Renal pelvis (tissue), 12 donors: ENCODE measurements around the gene UTS2B. TPM values are rescaled to one million over a fixed set of nuclear protein-coding genes. Genes with fewer than 3 reads are reported as not detected.

Source experiments
- DNase-seq: peaks from one replicate; pipeline ENCODE4 v3.0.0-alpha.2; 2013
- long read RNA-seq, 16 experiments: transcript quantifications; one replicate each; lab custom pipeline, GENCODE V29; 2026
- polyA plus RNA-seq, 3 donors: library from polyadenylated mRNA; unstranded; fragments of 120-200 nt; gene quantifications; one replicate each; pipeline ENCODE4 v1.2.1, GENCODE V29; 2013; ENCODE audit not compliant: insufficient read length in 3 of 3

Gene UTS2B
- polyA plus RNA-seq: under 1 TPM; 0.74 to 0.95 (median 0.87) TPM
- long read RNA-seq, donor 1, partial matches to known transcripts: 159 of 159 reads
- long read RNA-seq, donor 1, other reads (novel, unspliced or antisense): 0 of 159 reads
- long read RNA-seq, donor 2: 0 reads
- long read RNA-seq, donor 3: 0 reads
- long read RNA-seq, donor 4: 0 reads
- long read RNA-seq, donor 5: 0 reads
- long read RNA-seq, donor 6, partial matches to known transcripts: 122 of 158 reads
- long read RNA-seq, donor 6, other reads (novel, unspliced or antisense): 35 of 158 reads
- long read RNA-seq, donor 7: 0 reads
- long read RNA-seq, donor 8: 0 reads
- long read RNA-seq, donor 9: 0 reads
- long read RNA-seq, donor 10: 0 reads
- long read RNA-seq, donor 11, partial matches to known transcripts: 46 of 67 reads
- long read RNA-seq, donor 11, other reads (novel, unspliced or antisense): 21 of 67 reads
- long read RNA-seq, donor 12: 0 reads
- long read RNA-seq, donor 13: 0 reads
- long read RNA-seq, donor 14: 0 reads
- long read RNA-seq, donor 15: 0 reads
- long read RNA-seq, donor 16: 0 reads

- DNase-seq: peak; percentile 74
Observed at GRCh38 chr3:191329654-191330529, at the start of gene UTS2B. UTS2B (minus strand) TSS chr3:191330526; CDS start chr3:191282189, 48,337 bp downstream.

GRCh38 chr3:191380001-191380400, 49.7 kb upstream of the UTS2B start:
- no peak for DNase-seq

- DNase-seq: no peak
Observed at GRCh38 chr3:191379446-191379845, 49.1 kb upstream of the UTS2B start.

- DNase-seq: no peak
Observed at GRCh38 chr3:191378142-191378812, 48.0 kb upstream of the UTS2B start.

GRCh38 chr3:191376516-191377141, 46.3 kb upstream of the UTS2B start:
- no peak for DNase-seq

- no peak for DNase-seq
Observed at GRCh38 chr3:191373327-191373726, 43.0 kb upstream of the UTS2B start.

- no peak for DNase-seq
Observed at GRCh38 chr3:191372122-191372521, 41.8 kb upstream of the UTS2B start.

- no peak for DNase-seq
Observed at GRCh38 chr3:191369616-191370010, 39.3 kb upstream of the UTS2B start.

GRCh38 chr3:191368755-191369615, 38.7 kb upstream of the UTS2B start:
- DNase-seq: no peak

GRCh38 chr3:191366675-191367074, 36.3 kb upstream of the UTS2B start:
- no peak for DNase-seq

GRCh38 chr3:191363221-191363620, 32.9 kb upstream of the UTS2B start:
- no peak for DNase-seq

GRCh38 chr3:191362524-191363090, 32.3 kb upstream of the UTS2B start:
- DNase-seq: no peak

GRCh38 chr3:191362037-191362436, 31.7 kb upstream of the UTS2B start:
- DNase-seq: no peak

GRCh38 chr3:191361456-191361855, 31.1 kb upstream of the UTS2B start:
- no peak for DNase-seq

- DNase-seq: no peak
Observed at GRCh38 chr3:191360620-191361019, 30.3 kb upstream of the UTS2B start.

GRCh38 chr3:191358929-191359328, 28.6 kb upstream of the UTS2B start:
- no peak for DNase-seq

GRCh38 chr3:191357909-191358308, 27.6 kb upstream of the UTS2B start:
- no peak for DNase-seq

- DNase-seq: no peak
Observed at GRCh38 chr3:191356631-191357439, 26.5 kb upstream of the UTS2B start.

- DNase-seq: no peak
Observed at GRCh38 chr3:191355406-191355805, 25.1 kb upstream of the UTS2B start.
